NB4 (cell line): ENCODE measurements around the gene PRKD2.

Source experiments
- CTCF ChIP-seq: IDR thresholded peaks from one replicate; pipeline ENCODE4 v1.5.1; 2012; ENCODE audit warnings: low read depth, low read length
- MAX ChIP-seq: IDR thresholded peaks from 2 replicates; pipeline ENCODE4 v1.6.1; 2011; ENCODE audit warnings: low read depth, low read length

GRCh38 chr19:46660551-46661019, 56.3 kb downstream of the PRKD2 start:
- TF ChIP-seq MAX (no peak), CTCF (no peak)
